T-cell (primary cell): ENCODE data around the gene UVSSA. TPM values are rescaled to one million over a fixed set of nuclear protein-coding genes. Genes with fewer than 3 reads are reported as not detected.

Experiments
- ATAC-seq, 4 experiments: fragments of 200-7000 bp in 3 of 4; fragments of 150-1000 bp in 1 of 4; cut with Tn5 transposase; replicated peaks in 1 of 4; 1 replicate in 3 of 4; 2 replicates in 1 of 4; pipeline ENCODE4 v1.10.0; 2021; ENCODE audit warnings: moderate library complexity in 3 of 4, mild to moderate bottlenecking in 2 of 4, moderate number of reproducible peaks in 1 of 4
- CTCF ChIA-PET, 2 donors: fragments of 300-600 bp; sonication (Branson Sonifier 250); formaldehyde crosslinking; loops; one replicate each; lab custom pipeline; 2022; ENCODE audit warnings: antibody characterized with exemption in 2 of 2; lab: Charles Lee
- POLR2A ChIA-PET, 2 donors: fragments of 300-600 bp; sonication (Branson Sonifier 250); formaldehyde crosslinking; loops; one replicate each; lab custom pipeline; 2022; ENCODE audit warnings: antibody characterized with exemption in 2 of 2; lab: Charles Lee
- DNase-seq, 35 experiments: peaks; one replicate each; pipeline versions ENCODE4 v3.0.0 to v3.0.0-alpha.2; 2013 to 2023
- H3K27ac ChIP-seq: one replicate; pipeline ENCODE4 v1.5.1; 2013; ENCODE audit warnings: low read length
- H3K27me3 ChIP-seq, 2 experiments: replicated peaks in 1 of 2; 1 replicate in 1 of 2; 2 replicates in 1 of 2; pipeline versions ENCODE4 v1.6.1 to v1.7.0; 2013; ENCODE audit warnings: low read length in 1 of 2, mixed read lengths in 1 of 2; ENCODE audit not compliant: control insufficient read depth in 2 of 2, insufficient read depth in 2 of 2; ENCODE audit errors: extremely low read depth in 1 of 2
- H3K36me3 ChIP-seq, 2 donors: 1 replicate in 1 of 2; 2 replicates in 1 of 2; pipeline versions ENCODE4 v1.6.1 to v1.7.0; 2013; ENCODE audit warnings: low read length in 1 of 2; ENCODE audit not compliant: control insufficient read depth in 2 of 2, insufficient read depth in 1 of 2; ENCODE audit errors: extremely low read depth in 1 of 2
- H3K4me1 ChIP-seq, 2 experiments: 1 replicate in 1 of 2; 2 replicates in 1 of 2; pipeline versions ENCODE4 v1.6.1 to v1.7.0; 2013; ENCODE audit warnings: low read length in 2 of 2, mixed read lengths in 1 of 2; ENCODE audit not compliant: insufficient read depth in 2 of 2, control insufficient read depth in 1 of 2; ENCODE audit errors: extremely low read depth in 1 of 2
- H3K4me3 ChIP-seq, 2 donors: 1 replicate in 1 of 2; 2 replicates in 1 of 2; pipeline versions ENCODE4 v1.5.1 to v1.7.0; 2013; ENCODE audit warnings: mild to moderate bottlenecking in 2 of 2, low read length in 1 of 2, moderate library complexity in 1 of 2; ENCODE audit not compliant: control insufficient read depth in 1 of 2; ENCODE audit errors: extremely low read depth in 1 of 2
- H3K9me3 ChIP-seq: 2 replicates; pipeline ENCODE4 v1.7.0; 2013
- H3K27ac Mint-ChIP-seq, 2 donors: one replicate each; pipeline ENCODE4 v1.8.0; 2020 to 2021; ENCODE audit warnings: mild to moderate bottlenecking in 2 of 2, mixed read lengths in 2 of 2
- H3K27me3 Mint-ChIP-seq, 2 donors: one replicate each; pipeline ENCODE4 v1.8.0; 2021 to 2022; ENCODE audit warnings: mixed read lengths in 2 of 2
- H3K36me3 Mint-ChIP-seq: one replicate; pipeline ENCODE4 v1.8.0; 2021; ENCODE audit warnings: mixed read lengths
- H3K4me1 Mint-ChIP-seq, 3 donors: one replicate each; pipeline ENCODE4 v1.8.0; 2020 to 2022; ENCODE audit warnings: mixed read lengths in 3 of 3, mild to moderate bottlenecking in 1 of 3
- H3K4me3 Mint-ChIP-seq, 3 donors: one replicate each; pipeline ENCODE4 v1.8.0; 2020 to 2022; ENCODE audit warnings: mild to moderate bottlenecking in 3 of 3, mixed read lengths in 3 of 3, moderate library complexity in 3 of 3
- H3K9me3 Mint-ChIP-seq, 3 donors: one replicate each; pipeline ENCODE4 v1.8.0; 2020 to 2022; ENCODE audit warnings: mixed read lengths in 3 of 3
- WGBS: methylation state at CpG from one replicate; pipeline ENCODE4 v1.1.5; 2013; ENCODE audit warnings: missing lambda C conversion rate; ENCODE audit not compliant: insufficient coverage; 5-methylcytosine and 5-hydroxymethylcytosine counted together
- total RNA-seq, 35 experiments: library from RNA in 6 of 35; stranded (reverse) in 6 of 35; fragments of 120-200 nt in 1 of 35; gene quantifications; one replicate each; pipeline versions ENCODE4 v1.2.1 to v1.2.4 and lab custom pipeline; 2013 to 2026

UVSSA gene
- total RNA-seq, 5 donors from 2014 or later (not counting 1 experiment from before 2014, with no cell fraction given): 39.9 to 53.7 (median 42.7) TPM

GRCh38 chr4:1345903-1346780 is 866 bp upstream of the UVSSA start:
- ATAC-seq (peak; percentile 34 to 43 (median 36)), DNase-seq (peak in 34 of 35 experiments; percentile 21 to 80 (median 50))
- Histone ChIP-seq H3K9me3 (no peaks in the 10 kb centered on the region), H3K27ac (peak overlapping the region; percentile 75), H3K36me3 (peaks cover 4 to 11% of the 10 kb centered on the region in 2 donors), H3K4me1 (peaks cover 0 to 41% of the 10 kb centered on the region in 2 experiments), H3K4me3 (peak overlapping the region; percentile 74 to 75), H3K27me3 (no peaks in the 10 kb centered on the region)
- Mint-ChIP-seq H3K36me3 (peaks cover 5% of the 10 kb centered on the region), H3K4me1 (peaks cover 33 to 41% (median 39%) of the 10 kb centered on the region in 3 donors), H3K27ac (peak overlapping the region; percentile 85 to 88), H3K4me3 (peak overlapping the region; percentile 86 to 90 (median 88)), H3K9me3 (no peaks in the 10 kb centered on the region), H3K27me3 (no peaks in the 10 kb centered on the region)
- ChIA-PET POLR2A (interaction anchor here (0.5 to 1.8 kb wide), 7 partner anchors 15 to 1157 kb away, joined by 3 to 5 read pairs (median 4); no protein-coding TSS in a partner anchor), CTCF (interaction anchor here (0.5 to 2.9 kb wide), 16 partner anchors 16 to 336 kb away, joined by 3 to 14 read pairs (median 4); no protein-coding TSS in a partner anchor)
- WGBS: under 1% methylated on average over 71 of the region's 76 CpGs

- H3K27me3 Mint-ChIP-seq: no peaks in the 10 kb centered on the region
- H3K27me3 ChIP-seq: no peaks in the 10 kb centered on the region
- peak overlapping the region; percentile 62 to 64 for H3K4me3 ChIP-seq
- ChIA-PET CTCF (interaction anchor here in 1 of 2 donors (0.8 to 2.9 kb wide), 12 partner anchors 9 to 338 kb away, joined by 3 to 14 read pairs (median 4); no protein-coding TSS in a partner anchor), POLR2A (interaction anchor here in 1 of 2 donors (1.8 kb wide), 1 partner anchor 98 kb away, joined by 5 read pairs; no protein-coding TSS in a partner anchor)
- peak; percentile 2 to 24 (median 12) for ATAC-seq
- peaks cover 0 to 51% of the 10 kb centered on the region in 2 experiments for H3K4me1 ChIP-seq
- peak overlapping the region; percentile 81 to 92 (median 88) for H3K4me3 Mint-ChIP-seq
- H3K4me1 Mint-ChIP-seq: peaks cover 41 to 49% (median 46%) of the 10 kb centered on the region in 3 donors
- WGBS: 1% methylated on average over 43 of the region's 43 CpGs
- peaks cover 4 to 12% of the 10 kb centered on the region in 2 donors for H3K36me3 ChIP-seq
- H3K27ac Mint-ChIP-seq: peak overlapping the region; percentile 92 to 94
- no peaks in the 10 kb centered on the region for H3K9me3 Mint-ChIP-seq
- H3K9me3 ChIP-seq: no peaks in the 10 kb centered on the region
- DNase-seq: peak in 11 of 35 experiments; percentile 13 to 60 (median 22)
- H3K36me3 Mint-ChIP-seq: peaks cover 6% of the 10 kb centered on the region
- H3K27ac ChIP-seq: peak overlapping the region; percentile 91
Observed at GRCh38 chr4:1347410-1347864, 429 bp downstream of the UVSSA start.

GRCh38 chr4:1348014-1348513 is 1.1 kb downstream of the UVSSA start:
- POLR2A ChIA-PET: interaction anchor here in 1 of 2 donors (0.5 to 1.8 kb wide), 2 partner anchors 45 to 98 kb away, joined by 5 to 7 read pairs; no protein-coding TSS in a partner anchor
- Mint-ChIP-seq H3K27me3 (no peaks in the 10 kb centered on the region), H3K27ac (peak overlapping the region; percentile 92 to 94), H3K36me3 (peaks cover 6% of the 10 kb centered on the region), H3K4me3 (peak overlapping the region; percentile 81 to 92 (median 88)), H3K9me3 (no peaks in the 10 kb centered on the region), H3K4me1 (peaks cover 41 to 51% (median 46%) of the 10 kb centered on the region in 3 donors)
- Histone ChIP-seq H3K4me3 (peak overlapping the region in 1 of 2 donors; percentile 64), H3K9me3 (no peaks in the 10 kb centered on the region), H3K27me3 (no peaks in the 10 kb centered on the region), H3K36me3 (peaks cover 5 to 18% of the 10 kb centered on the region in 2 donors), H3K27ac (peak overlapping the region; percentile 91), H3K4me1 (peaks cover 0 to 51% of the 10 kb centered on the region in 2 experiments)
- ATAC-seq: no peak
- 91% methylated on average over 7 of the region's 12 CpGs for WGBS
- no peak for DNase-seq
- CTCF ChIA-PET: interaction anchor here (0.6 to 2.9 kb wide), 5 partner anchors 8 to 334 kb away, joined by 3 to 14 read pairs (median 5); no protein-coding TSS in a partner anchor

- WGBS: 97% methylated on average over 17 of the region's 25 CpGs
- Mint-ChIP-seq H3K36me3 (peaks cover 6% of the 10 kb centered on the region), H3K4me1 (peaks cover 41 to 50% (median 46%) of the 10 kb centered on the region in 3 donors), H3K27me3 (no peaks in the 10 kb centered on the region), H3K27ac (peak overlapping the region; percentile 92 to 94), H3K9me3 (no peaks in the 10 kb centered on the region), H3K4me3 (peak overlapping the region; percentile 49 to 88 (median 81))
- CTCF ChIA-PET: interaction anchor here in 1 of 2 donors (0.6 kb wide), 1 partner anchor 335 kb away, joined by 3 read pairs; no protein-coding TSS in a partner anchor
- DNase-seq (no peak), ATAC-seq (no peak)
- H3K27me3 ChIP-seq: no peaks in the 10 kb centered on the region
- no peaks in the 10 kb centered on the region for H3K9me3 ChIP-seq
- H3K27ac ChIP-seq: no peak overlapping the region
- peaks cover 0 to 51% of the 10 kb centered on the region in 2 experiments for H3K4me1 ChIP-seq
- H3K4me3 ChIP-seq: no peak overlapping the region
- peaks cover 11 to 23% of the 10 kb centered on the region in 2 donors for H3K36me3 ChIP-seq
- POLR2A ChIA-PET: interaction anchor here in 1 of 2 donors (0.6 kb wide), 1 partner anchor 571 kb away, joined by 4 read pairs; no protein-coding TSS in a partner anchor
Observed at GRCh38 chr4:1348746-1349145, 1.7 kb downstream of the UVSSA start.

- Mint-ChIP-seq H3K27ac (peak overlapping the region; percentile 56 to 94), H3K4me3 (peak overlapping the region in 2 of 3 donors; percentile 35 to 88), H3K36me3 (peaks cover 6% of the 10 kb centered on the region), H3K4me1 (peaks cover 39 to 46% (median 43%) of the 10 kb centered on the region in 3 donors), H3K9me3 (no peaks in the 10 kb centered on the region), H3K27me3 (no peaks in the 10 kb centered on the region)
- no peaks in the 10 kb centered on the region for H3K9me3 ChIP-seq
- DNase-seq (no peak), ATAC-seq (no peak)
- WGBS: 95% methylated on average over 19 of the region's 29 CpGs
- H3K4me3 ChIP-seq: no peak overlapping the region
- CTCF ChIA-PET: no interaction called here
- H3K27me3 ChIP-seq: no peaks in the 10 kb centered on the region
- POLR2A ChIA-PET: interaction anchor here in 1 of 2 donors (0.6 kb wide), 1 partner anchor 571 kb away, joined by 4 read pairs; no protein-coding TSS in a partner anchor
- peaks cover 12 to 23% of the 10 kb centered on the region in 2 donors for H3K36me3 ChIP-seq
- H3K4me1 ChIP-seq: peaks cover 0 to 50% of the 10 kb centered on the region in 2 experiments
- H3K27ac ChIP-seq: no peak overlapping the region
Observed at GRCh38 chr4:1349359-1350168, 2.6 kb downstream of the UVSSA start.
